ENCODE measurements around the gene PRDM16. TPM values are rescaled to one million over a fixed set of nuclear protein-coding genes. Genes with fewer than 3 reads are reported as not detected.
"Not testable (repeated sequence)": the region's sequence is repeated elsewhere in the genome, so short reads cannot be mapped to it uniquely, and the experiment has no call there.

Gene PRDM16
- total RNA-seq, 1 experiment from 2014 or later = 0.17 TPM

DNA sequence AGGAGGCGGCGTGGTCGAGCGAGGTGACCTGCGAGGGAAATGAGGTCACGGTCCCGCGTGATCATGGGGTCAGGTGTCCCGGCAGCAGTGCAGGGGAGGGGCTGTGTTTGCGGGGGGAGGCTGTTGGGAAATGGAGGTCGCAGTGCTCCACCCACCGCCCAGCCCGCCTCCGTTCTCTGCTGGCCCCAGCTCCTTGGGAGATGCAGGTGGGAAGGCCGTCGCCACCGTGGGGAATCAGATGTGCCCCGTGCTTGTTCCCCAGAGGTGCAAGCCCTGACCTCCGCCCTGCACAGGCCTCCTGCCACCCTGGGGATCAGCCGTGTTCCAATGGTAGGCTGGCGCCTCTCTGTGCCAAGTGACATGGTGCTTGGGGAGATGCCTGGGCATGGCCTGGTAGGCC, 95.7 kb downstream of the PRDM16 start:
- Mint-ChIP-seq H3K9me3 (no peaks in the 10 kb centered on the region), H3K27ac (no peak overlapping the region), H3K4me3 (no peak overlapping the region), H3K27me3 (ENCODE audit: low read depth) (no peaks in the 10 kb centered on the region), H3K4me1 (peaks cover 0 to under 1% of the 10 kb centered on the region in 2 experiments; a peak in 1 of 4 replicates), H3K36me3 (ENCODE audit: insufficient read depth in 1 of 3, low read depth in 3 of 3) (no peaks in the 10 kb centered on the region)
- no peak overlapping the region for H3K9ac ChIP-seq (ENCODE audit: extremely low read depth, insufficient read length, low read length)
- no peak overlapping the region for H3K4me2 ChIP-seq (ENCODE audit: insufficient read depth, insufficient read length, low read length)
- H3K56ac ChIP-seq (ENCODE audit: insufficient read length, low read depth, low read length) = no peak overlapping the region
- no peak overlapping the region for H2AK5ac ChIP-seq (ENCODE audit: insufficient read length, low read length)
- H2BK15ac ChIP-seq (ENCODE audit: low read depth, low read length) = no peak overlapping the region
- H3T11ph ChIP-seq (ENCODE audit: low read length) = no peak overlapping the region
- no peaks in the 10 kb centered on the region for H4K20me1 ChIP-seq (ENCODE audit: control insufficient read depth, insufficient read depth, insufficient read length)
- H4K91ac ChIP-seq (ENCODE audit: insufficient read length, low read depth, low read length) = no peak overlapping the region
- H3K18ac ChIP-seq (ENCODE audit: insufficient read length, low read depth, low read length) = no peak overlapping the region
- no peaks in the 10 kb centered on the region for H3K4me1 ChIP-seq (ENCODE audit: insufficient read depth, low read length)
- no peaks in the 10 kb centered on the region for H3K79me1 ChIP-seq (ENCODE audit: insufficient read depth, low read depth, low read length, poor library complexity, severe bottlenecking)
- H4K5ac ChIP-seq (ENCODE audit: insufficient read length, low read depth, low read length) = no peak overlapping the region
- no peaks in the 10 kb centered on the region for H3K27me3 ChIP-seq (ENCODE audit: insufficient read depth, low read length)
- H3K9me3 ChIP-seq (ENCODE audit: control insufficient read depth, low read depth, low read length) = no peaks in the 10 kb centered on the region
- H3K79me2 ChIP-seq (ENCODE audit: insufficient read depth, low read length) = no peaks in the 10 kb centered on the region
- H3K14ac ChIP-seq (ENCODE audit: insufficient read depth, low read length) = no peak overlapping the region; the same call in 1 of the 2 replicates
- no peak overlapping the region for H2AFZ ChIP-seq (ENCODE audit: low read length)
- no peak overlapping the region for H2BK20ac ChIP-seq (ENCODE audit: low read depth, low read length, poor library complexity, severe bottlenecking)
- no peak overlapping the region for H2BK5ac ChIP-seq (ENCODE audit: insufficient read length, low read length)
- DNase-seq = no peak
- H3K27ac ChIP-seq (ENCODE audit: insufficient read length, low read depth, low read length) = no peak overlapping the region
- no peak overlapping the region for H2BK120ac ChIP-seq (ENCODE audit: low read depth, low read length, poor library complexity, severe bottlenecking)
- H2BK12ac ChIP-seq (ENCODE audit: insufficient read length, low read depth, low read length) = no peak overlapping the region
- no peak overlapping the region for H3K23ac ChIP-seq (ENCODE audit: insufficient read length, low read depth, low read length)
- no peak overlapping the region for H3K4ac ChIP-seq (ENCODE audit: low read depth, low read length)
- TF ChIP-seq, protein P1, sequence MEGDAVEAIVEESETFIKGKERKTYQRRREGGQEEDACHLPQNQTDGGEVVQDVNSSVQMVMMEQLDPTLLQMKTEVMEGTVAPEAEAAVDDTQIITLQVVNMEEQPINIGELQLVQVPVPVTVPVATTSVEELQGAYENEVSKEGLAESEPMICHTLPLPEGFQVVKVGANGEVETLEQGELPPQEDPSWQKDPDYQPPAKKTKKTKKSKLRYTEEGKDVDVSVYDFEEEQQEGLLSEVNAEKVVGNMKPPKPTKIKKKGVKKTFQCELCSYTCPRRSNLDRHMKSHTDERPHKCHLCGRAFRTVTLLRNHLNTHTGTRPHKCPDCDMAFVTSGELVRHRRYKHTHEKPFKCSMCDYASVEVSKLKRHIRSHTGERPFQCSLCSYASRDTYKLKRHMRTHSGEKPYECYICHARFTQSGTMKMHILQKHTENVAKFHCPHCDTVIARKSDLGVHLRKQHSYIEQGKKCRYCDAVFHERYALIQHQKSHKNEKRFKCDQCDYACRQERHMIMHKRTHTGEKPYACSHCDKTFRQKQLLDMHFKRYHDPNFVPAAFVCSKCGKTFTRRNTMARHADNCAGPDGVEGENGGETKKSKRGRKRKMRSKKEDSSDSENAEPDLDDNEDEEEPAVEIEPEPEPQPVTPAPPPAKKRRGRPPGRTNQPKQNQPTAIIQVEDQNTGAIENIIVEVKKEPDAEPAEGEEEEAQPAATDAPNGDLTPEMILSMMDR (conservative IDR thresholded peaks at IDR 0.05) = no peak
- no CpG with 5 or more reads among the region's 21 CpGs for WGBS (ENCODE audit: extremely low coverage, insufficient read length, low lambda C conversion rate)
- H4K8ac ChIP-seq (replicated peaks; ENCODE audit: insufficient read length, low read depth, low read length) = no peak overlapping the region
- H3K23me2 ChIP-seq (ENCODE audit: insufficient read length, low read depth, low read length, poor library complexity, severe bottlenecking) = no peaks in the 10 kb centered on the region

DNA sequence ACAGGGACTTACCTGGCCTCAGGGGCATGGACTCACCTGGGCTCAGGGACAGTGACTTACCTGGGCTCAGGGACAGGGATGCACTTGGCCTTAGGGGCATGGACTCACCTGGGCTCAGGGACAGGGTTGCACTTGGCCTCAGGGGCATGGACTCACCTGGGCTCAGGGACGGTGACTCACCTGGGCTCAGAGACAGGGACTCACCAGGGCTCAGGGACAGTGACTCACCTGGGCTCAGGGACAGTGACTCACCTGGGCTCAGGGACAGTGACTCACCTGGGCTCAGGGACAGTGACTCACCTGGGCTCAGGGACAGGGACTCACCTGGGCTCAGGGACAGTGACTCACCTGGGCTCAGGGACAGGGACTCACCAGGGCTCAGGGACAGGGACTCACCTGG, 96.2 kb downstream of the PRDM16 start:
- not testable (repeated sequence) for H3K9ac ChIP-seq (ENCODE audit: extremely low read depth, insufficient read length, low read length); H3K18ac ChIP-seq (ENCODE audit: insufficient read length, low read depth, low read length); H3K4me2 ChIP-seq (ENCODE audit: insufficient read depth, insufficient read length, low read length); H3T11ph ChIP-seq (ENCODE audit: low read length); H3K23me2 ChIP-seq (ENCODE audit: insufficient read length, low read depth, low read length, poor library complexity, severe bottlenecking); H3K4ac ChIP-seq (ENCODE audit: low read depth, low read length); H3K79me1 ChIP-seq (ENCODE audit: insufficient read depth, low read depth, low read length, poor library complexity, severe bottlenecking); H3K23ac ChIP-seq (ENCODE audit: insufficient read length, low read depth, low read length); H2BK15ac ChIP-seq (ENCODE audit: low read depth, low read length); H3K36me3 Mint-ChIP-seq (ENCODE audit: insufficient read depth in 1 of 3, low read depth in 3 of 3); H3K27ac Mint-ChIP-seq; H4K91ac ChIP-seq (ENCODE audit: insufficient read length, low read depth, low read length); H3K27me3 ChIP-seq (ENCODE audit: insufficient read depth, low read length); H3K4me3 Mint-ChIP-seq; DNase-seq; H2BK20ac ChIP-seq (ENCODE audit: low read depth, low read length, poor library complexity, severe bottlenecking); H3K4me1 Mint-ChIP-seq; H3K4me1 ChIP-seq (ENCODE audit: insufficient read depth, low read length); H3K27me3 Mint-ChIP-seq (ENCODE audit: low read depth); H3K56ac ChIP-seq (ENCODE audit: insufficient read length, low read depth, low read length); H2BK120ac ChIP-seq (ENCODE audit: low read depth, low read length, poor library complexity, severe bottlenecking); H3K9me3 Mint-ChIP-seq; H4K8ac ChIP-seq (replicated peaks; ENCODE audit: insufficient read length, low read depth, low read length); H3K27ac ChIP-seq (ENCODE audit: insufficient read length, low read depth, low read length); H4K5ac ChIP-seq (ENCODE audit: insufficient read length, low read depth, low read length); H2AK5ac ChIP-seq (ENCODE audit: insufficient read length, low read length); H2BK12ac ChIP-seq (ENCODE audit: insufficient read length, low read depth, low read length); H4K20me1 ChIP-seq (ENCODE audit: control insufficient read depth, insufficient read depth, insufficient read length); H2BK5ac ChIP-seq (ENCODE audit: insufficient read length, low read length); H2AFZ ChIP-seq (ENCODE audit: low read length); H3K79me2 ChIP-seq (ENCODE audit: insufficient read depth, low read length); H3K9me3 ChIP-seq (ENCODE audit: control insufficient read depth, low read depth, low read length)
- peak overlapping the region; percentile 11; the same call in 1 of the 2 replicates for H3K14ac ChIP-seq (ENCODE audit: insufficient read depth, low read length)
- no CpG with 5 or more reads among the region's 1 CpG for WGBS (ENCODE audit: extremely low coverage, insufficient read length, low lambda C conversion rate)

Measured in H9 (cell line).